RWPE2 (cell line): Measurements from ENCODE around the gene EHBP1.

ENCODE experiments used
- ATAC-seq: fragments of 200-7000 bp; cut with Tn5 transposase; 3 replicates; pipeline ENCODE4 v1.9.1; 2021; ENCODE audit warnings: low read depth
- DNase-seq: peaks from one replicate; pipeline ENCODE4 v3.0.0-alpha.2; 2020; ENCODE audit warnings: low spot score
- H3K27ac ChIP-seq: fragments of 450-650 bp; 2 replicates; pipeline ENCODE4 v1.5.1; 2017; ENCODE audit warnings: mild to moderate bottlenecking; ENCODE audit not compliant: poor library complexity, severe bottlenecking
- H3K27me3 ChIP-seq: fragments of 250-450 bp; sonication (Bioruptor Pico); 2 replicates; pipeline ENCODE4 v1.5.1; 2021; ENCODE audit warnings: mild to moderate bottlenecking, moderate library complexity; ENCODE audit not compliant: insufficient read depth, poor library complexity, severe bottlenecking
- H3K36me3 ChIP-seq: fragments of 250-450 bp; sonication (Bioruptor Pico); 2 replicates; pipeline ENCODE4 v1.5.1; 2020; ENCODE audit warnings: low read depth, mild to moderate bottlenecking, moderate library complexity
- H3K4me1 ChIP-seq: fragments of 250-450 bp; sonication (Bioruptor Pico); 2 replicates; pipeline ENCODE4 v1.5.1; 2021; ENCODE audit warnings: mild to moderate bottlenecking, moderate library complexity; ENCODE audit not compliant: insufficient read depth, poor library complexity, severe bottlenecking
- H3K4me3 ChIP-seq: fragments of 250-450 bp; sonication (Bioruptor Pico); 2 replicates; pipeline ENCODE4 v1.5.1; 2021; ENCODE audit warnings: mild to moderate bottlenecking, moderate library complexity; ENCODE audit not compliant: severe bottlenecking
- H3K9me3 ChIP-seq: fragments of 250-450 bp; sonication (Bioruptor Pico); 2 replicates; pipeline ENCODE4 v1.5.1; 2021; ENCODE audit warnings: mild to moderate bottlenecking, moderate library complexity; ENCODE audit not compliant: severe bottlenecking
- TF ChIP-seq, protein P1 (sequence below): fragments of 450-650 bp; IDR thresholded peaks from one replicate; pipeline ENCODE4 v1.5.1; 2017; ENCODE audit warnings: mild to moderate bottlenecking, moderate library complexity; ENCODE audit not compliant: poor library complexity, severe bottlenecking

EHBP1 gene

DNA sequence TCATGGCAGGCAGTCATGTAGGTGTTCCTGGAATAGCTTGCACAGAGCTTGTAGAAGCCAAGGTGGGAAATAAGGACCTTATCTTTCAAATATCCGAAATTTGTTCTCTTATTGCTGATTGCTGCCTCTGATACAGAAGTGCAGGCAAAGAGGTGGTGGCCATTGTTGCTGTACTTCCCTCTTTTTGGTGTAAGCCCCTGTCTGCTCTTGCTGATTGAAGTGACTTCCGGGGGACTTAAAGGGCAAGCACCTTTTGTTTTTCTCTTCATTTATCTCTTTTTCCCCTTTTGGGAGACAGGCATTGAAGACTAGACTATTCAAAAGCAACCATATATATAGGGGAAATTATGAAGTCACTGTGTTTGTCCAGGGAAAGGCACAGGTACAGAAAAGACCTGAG is 213.5 kb downstream of the EHBP1 start:
- Histone ChIP-seq H3K9me3 (peaks cover 3% of the 10 kb centered on the region), H3K36me3 (peaks cover 20% of the 10 kb centered on the region), H3K4me1 (no peaks in the 10 kb centered on the region), H3K4me3 (no peak overlapping the region), H3K27ac (no peak overlapping the region), H3K27me3 (no peaks in the 10 kb centered on the region)
- TF ChIP-seq, protein P1, sequence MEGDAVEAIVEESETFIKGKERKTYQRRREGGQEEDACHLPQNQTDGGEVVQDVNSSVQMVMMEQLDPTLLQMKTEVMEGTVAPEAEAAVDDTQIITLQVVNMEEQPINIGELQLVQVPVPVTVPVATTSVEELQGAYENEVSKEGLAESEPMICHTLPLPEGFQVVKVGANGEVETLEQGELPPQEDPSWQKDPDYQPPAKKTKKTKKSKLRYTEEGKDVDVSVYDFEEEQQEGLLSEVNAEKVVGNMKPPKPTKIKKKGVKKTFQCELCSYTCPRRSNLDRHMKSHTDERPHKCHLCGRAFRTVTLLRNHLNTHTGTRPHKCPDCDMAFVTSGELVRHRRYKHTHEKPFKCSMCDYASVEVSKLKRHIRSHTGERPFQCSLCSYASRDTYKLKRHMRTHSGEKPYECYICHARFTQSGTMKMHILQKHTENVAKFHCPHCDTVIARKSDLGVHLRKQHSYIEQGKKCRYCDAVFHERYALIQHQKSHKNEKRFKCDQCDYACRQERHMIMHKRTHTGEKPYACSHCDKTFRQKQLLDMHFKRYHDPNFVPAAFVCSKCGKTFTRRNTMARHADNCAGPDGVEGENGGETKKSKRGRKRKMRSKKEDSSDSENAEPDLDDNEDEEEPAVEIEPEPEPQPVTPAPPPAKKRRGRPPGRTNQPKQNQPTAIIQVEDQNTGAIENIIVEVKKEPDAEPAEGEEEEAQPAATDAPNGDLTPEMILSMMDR = no peak
- ATAC-seq (no peak), DNase-seq (no peak)

DNA sequence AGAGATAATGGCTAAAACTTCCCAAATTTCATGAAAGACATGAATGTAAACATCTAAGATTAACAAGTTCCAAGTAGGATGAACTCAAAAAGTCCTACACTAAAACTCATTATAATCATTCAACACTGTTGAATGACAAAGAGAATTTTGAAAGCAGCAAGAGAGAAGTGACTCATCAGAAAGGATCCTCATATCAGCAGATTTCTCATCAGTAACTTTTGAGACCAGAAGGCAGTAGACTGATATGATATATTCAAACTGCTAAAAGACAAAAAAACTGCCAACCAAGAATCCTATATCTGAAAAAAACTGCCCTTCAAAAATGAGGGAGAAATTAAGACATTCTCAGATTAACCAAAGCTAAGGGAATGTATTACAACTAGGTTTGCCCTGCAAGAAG is 214.6 kb downstream of the EHBP1 start:
- peaks cover 3% of the 10 kb centered on the region for H3K9me3 ChIP-seq
- TF ChIP-seq, protein P1 = no peak
- no peak overlapping the region for H3K27ac ChIP-seq
- peaks cover 20% of the 10 kb centered on the region for H3K36me3 ChIP-seq
- ATAC-seq = no peak
- no peaks in the 10 kb centered on the region for H3K27me3 ChIP-seq
- DNase-seq = no peak
- no peaks in the 10 kb centered on the region for H3K4me1 ChIP-seq
- H3K4me3 ChIP-seq = no peak overlapping the region

DNA sequence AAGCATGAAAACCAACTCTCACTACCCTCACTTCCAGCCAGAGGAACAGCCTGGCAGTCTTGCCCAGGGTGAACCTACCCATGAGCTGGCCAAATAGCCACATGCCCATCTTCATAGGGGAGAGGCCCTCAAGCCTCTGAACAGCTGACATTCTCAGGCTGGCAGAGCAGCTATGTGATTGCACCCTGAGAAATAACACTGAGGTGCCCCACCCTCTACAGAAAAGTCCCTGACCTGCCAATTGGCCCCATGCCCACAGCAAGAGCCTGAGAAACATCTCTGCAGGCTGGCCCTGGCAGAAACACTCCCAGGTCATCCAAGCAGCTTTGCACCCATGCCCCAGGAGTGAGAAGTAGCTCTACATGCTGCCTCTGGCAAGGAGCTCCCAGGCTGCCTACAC is 217.7 kb downstream of the EHBP1 start:
- H3K36me3 ChIP-seq = peaks cover 21% of the 10 kb centered on the region
- TF ChIP-seq, protein P1 = no peak
- H3K4me1 ChIP-seq = no peaks in the 10 kb centered on the region
- peaks cover 3% of the 10 kb centered on the region for H3K9me3 ChIP-seq
- DNase-seq (no peak), ATAC-seq (no peak)
- no peak overlapping the region for H3K4me3 ChIP-seq
- no peak overlapping the region for H3K27ac ChIP-seq
- H3K27me3 ChIP-seq = no peaks in the 10 kb centered on the region

DNA sequence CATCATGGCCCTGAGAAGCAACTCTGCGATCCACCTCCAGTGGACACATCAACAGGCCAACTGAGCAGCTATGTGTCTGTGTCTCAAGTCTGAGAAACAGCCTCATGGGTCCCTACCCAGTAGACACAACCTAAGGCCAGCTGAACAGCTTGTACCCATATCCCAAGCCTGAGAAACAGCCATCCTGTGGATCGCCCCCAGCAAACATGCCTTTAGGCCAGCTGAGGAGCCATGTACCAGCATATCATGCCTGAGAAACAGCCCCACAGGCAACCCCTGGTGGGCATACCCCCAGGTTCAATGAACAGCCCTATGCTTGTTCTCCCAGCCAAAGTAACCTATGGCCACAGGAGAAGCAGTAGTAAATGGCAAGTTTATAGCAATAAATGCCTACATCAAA is 218.4 kb downstream of the EHBP1 start:
- H3K27ac ChIP-seq = no peak overlapping the region
- DNase-seq = no peak
- ATAC-seq = no peak
- no peaks in the 10 kb centered on the region for H3K27me3 ChIP-seq
- H3K9me3 ChIP-seq = peaks cover 3% of the 10 kb centered on the region
- H3K4me1 ChIP-seq = no peaks in the 10 kb centered on the region
- TF ChIP-seq, protein P1 = no peak
- H3K4me3 ChIP-seq = no peak overlapping the region
- peaks cover 21% of the 10 kb centered on the region for H3K36me3 ChIP-seq

DNA sequence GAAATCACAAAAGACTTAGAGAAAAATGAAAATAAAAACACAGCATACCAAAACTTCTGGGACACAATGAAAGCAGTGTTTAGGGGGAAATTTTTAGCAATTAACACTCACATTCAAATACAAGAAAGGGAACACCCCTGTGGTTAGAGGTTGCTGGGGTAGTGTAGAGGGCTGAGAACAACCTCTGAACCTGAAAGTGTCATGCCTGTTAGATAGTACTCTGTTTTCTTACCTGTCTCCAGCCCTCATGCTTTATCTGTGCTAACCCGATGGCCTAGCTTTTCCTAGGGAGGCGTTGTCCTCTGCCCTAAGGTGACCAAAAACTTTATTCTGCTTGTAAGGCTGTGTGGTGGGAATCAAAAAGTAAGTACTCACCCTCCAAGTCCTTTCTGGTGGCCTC is 222.5 kb downstream of the EHBP1 start:
- ATAC-seq (no peak), DNase-seq (no peak)
- peaks cover 3% of the 10 kb centered on the region for H3K9me3 ChIP-seq
- H3K36me3 ChIP-seq = peaks cover 4% of the 10 kb centered on the region; the same call in 1 of the 2 replicates
- H3K4me1 ChIP-seq = no peaks in the 10 kb centered on the region
- no peaks in the 10 kb centered on the region for H3K27me3 ChIP-seq
- H3K4me3 ChIP-seq = no peak overlapping the region
- TF ChIP-seq, protein P1 = no peak
- H3K27ac ChIP-seq = no peak overlapping the region
